Type B pancreatic cell (in vitro differentiated cells): Measurements from ENCODE around the gene NTMT1. TPM values are rescaled to one million over a fixed set of nuclear protein-coding genes. Genes with fewer than 3 reads are reported as not detected.
A peak's percentile ranks its signal among the peaks of the same experiment; 100 is the strongest.

Experiments
- DNase-seq: peaks from one replicate; pipeline ENCODE4 v3.0.0; 2021; ENCODE audit warnings: mixed read lengths; ENCODE audit not compliant: unreplicated experiment; ENCODE audit errors: extremely low spot score
- H3K27ac Mint-ChIP-seq: 2 replicates; pipeline ENCODE4 v1.8.0; 2021; ENCODE audit warnings: mild to moderate bottlenecking, mixed read lengths
- H3K27me3 Mint-ChIP-seq: 2 replicates; pipeline ENCODE4 v1.8.0; 2021; ENCODE audit warnings: mixed read lengths
- H3K36me3 Mint-ChIP-seq: 2 replicates; pipeline ENCODE4 v1.8.0; 2021; ENCODE audit warnings: mixed read lengths
- H3K4me1 Mint-ChIP-seq: one replicate; pipeline ENCODE4 v1.8.0; 2021; ENCODE audit warnings: mixed read lengths; ENCODE audit not compliant: unreplicated experiment
- H3K4me3 Mint-ChIP-seq: 2 replicates; pipeline ENCODE4 v1.8.0; 2021; ENCODE audit warnings: mild to moderate bottlenecking, mixed read lengths
- H3K9me3 Mint-ChIP-seq: 2 replicates; pipeline ENCODE4 v1.8.0; 2021; ENCODE audit warnings: mixed read lengths
- CTCF ChIP-seq: fragments of 200-600 bp; sonication (generic); conservative IDR thresholded peaks from 2 replicates; pipeline ENCODE4 v1.5.0; 2021; ENCODE audit warnings: antibody characterized with exemption, mild to moderate bottlenecking
- total RNA-seq: library from RNA; stranded (reverse); gene quantifications from 2 replicates; pipeline ENCODE4 v1.2.1, GENCODE V29; 2021; ENCODE audit warnings: low replicate concordance

NTMT1 gene
- total RNA-seq, 1 donor from 2014 or later, result 33.5 TPM

GRCh38 chr9:129671065-129671464 is 45.1 kb downstream of the NTMT1 start:
- no peaks in the 10 kb centered on the region for H3K9me3 Mint-ChIP-seq
- peaks cover 15% of the 10 kb centered on the region for H3K27me3 Mint-ChIP-seq
- peaks cover 20% of the 10 kb centered on the region for H3K4me1 Mint-ChIP-seq
- TF ChIP-seq CTCF, result no peak
- no peak overlapping the region for H3K4me3 Mint-ChIP-seq
- H3K36me3 Mint-ChIP-seq, result peaks cover 4% of the 10 kb centered on the region
- no peak overlapping the region for H3K27ac Mint-ChIP-seq
- no peak for DNase-seq

GRCh38 chr9:129671519-129671918 is 45.6 kb downstream of the NTMT1 start:
- Mint-ChIP-seq H3K4me3 (no peak overlapping the region), H3K36me3 (peaks cover 4% of the 10 kb centered on the region), H3K4me1 (peaks cover 20% of the 10 kb centered on the region), H3K9me3 (no peaks in the 10 kb centered on the region), H3K27me3 (peaks cover 15% of the 10 kb centered on the region), H3K27ac (no peak overlapping the region)
- no peak for DNase-seq
- TF ChIP-seq CTCF, result no peak

GRCh38 chr9:129672702-129673101 is 46.7 kb downstream of the NTMT1 start:
- peaks cover 29% of the 10 kb centered on the region for H3K4me1 Mint-ChIP-seq

GRCh38 chr9:129673602-129674001 is 47.6 kb downstream of the NTMT1 start:
- H3K4me1 Mint-ChIP-seq, result peaks cover 34% of the 10 kb centered on the region

More at GRCh38 chr9:129672702-129673101, 46.7 kb downstream of the NTMT1 start:
- no peak for TF ChIP-seq CTCF
- Mint-ChIP-seq H3K36me3 (peaks cover 4% of the 10 kb centered on the region), H3K27ac (no peak overlapping the region), H3K9me3 (no peaks in the 10 kb centered on the region), H3K4me3 (no peak overlapping the region), H3K27me3 (peaks cover 16% of the 10 kb centered on the region)
- no peak for DNase-seq

GRCh38 chr9:129674229-129674628 is 48.3 kb downstream of the NTMT1 start:
- H3K4me3 Mint-ChIP-seq, result peak overlapping the region; percentile 49
- peaks cover 4% of the 10 kb centered on the region for H3K36me3 Mint-ChIP-seq
- H3K27me3 Mint-ChIP-seq, result peaks cover 20% of the 10 kb centered on the region
- DNase-seq, result no peak
- TF ChIP-seq CTCF, result no peak
- no peak overlapping the region for H3K27ac Mint-ChIP-seq
- peaks cover 34% of the 10 kb centered on the region for H3K4me1 Mint-ChIP-seq
- no peaks in the 10 kb centered on the region for H3K9me3 Mint-ChIP-seq

More at GRCh38 chr9:129673602-129674001, 47.6 kb downstream of the NTMT1 start:
- DNase-seq, result no peak
- Mint-ChIP-seq H3K36me3 (peaks cover 4% of the 10 kb centered on the region), H3K27me3 (peaks cover 20% of the 10 kb centered on the region), H3K27ac (no peak overlapping the region), H3K9me3 (no peaks in the 10 kb centered on the region), H3K4me3 (no peak overlapping the region)
- TF ChIP-seq CTCF, result no peak

GRCh38 chr9:129675620-129676019 is 49.7 kb downstream of the NTMT1 start:
- Mint-ChIP-seq H3K27me3 (peaks cover 15% of the 10 kb centered on the region), H3K4me3 (no peak overlapping the region), H3K36me3 (no peaks in the 10 kb centered on the region), H3K4me1 (peaks cover 26% of the 10 kb centered on the region), H3K27ac (no peak overlapping the region), H3K9me3 (no peaks in the 10 kb centered on the region)
- TF ChIP-seq CTCF, result no peak
- no peak for DNase-seq
